Parathyroid adenoma (tissue), 2 donors: Measurements from ENCODE around the gene PRUNE2.

Experiments
- H2AFZ ChIP-seq: fragments of 300-600 bp; sonication (generic); one replicate; pipeline ENCODE4 v1.7.0; 2017; ENCODE audit warnings: antibody characterized with exemption, mild to moderate bottlenecking
- H3K27ac ChIP-seq: fragments of 300-600 bp; sonication (generic); one replicate; pipeline ENCODE4 v1.7.0; 2017
- H3K27me3 ChIP-seq: fragments of 300-600 bp; sonication (generic); one replicate; pipeline ENCODE4 v1.7.0; 2017; ENCODE audit warnings: low read length; ENCODE audit not compliant: control insufficient read depth, insufficient read depth
- H3K36me3 ChIP-seq: fragments of 300-600 bp; sonication (generic); one replicate; pipeline ENCODE4 v1.7.0; 2017; ENCODE audit warnings: low read length; ENCODE audit not compliant: control insufficient read depth, insufficient read depth
- H3K4me1 ChIP-seq: fragments of 300-600 bp; sonication (generic); one replicate; pipeline ENCODE4 v1.7.0; 2017; ENCODE audit warnings: control low read depth
- H3K4me2 ChIP-seq: fragments of 300-600 bp; sonication (generic); one replicate; pipeline ENCODE4 v1.7.0; 2017; ENCODE audit warnings: low read length
- H3K4me3 ChIP-seq: fragments of 300-600 bp; sonication (generic); one replicate; pipeline ENCODE4 v1.7.0; 2017; ENCODE audit warnings: low read depth, low read length
- H3K79me2 ChIP-seq: fragments of 300-600 bp; sonication (generic); one replicate; pipeline ENCODE4 v1.7.0; 2017; ENCODE audit warnings: control low read depth
- H3K9ac ChIP-seq: fragments of 300-600 bp; sonication (generic); one replicate; pipeline ENCODE4 v1.7.0; 2017; ENCODE audit warnings: mild to moderate bottlenecking
- H3K9me3 ChIP-seq: fragments of 300-600 bp; sonication (generic); one replicate; pipeline ENCODE4 v1.7.0; 2017; ENCODE audit warnings: low read length; ENCODE audit not compliant: control insufficient read depth
- CTCF ChIP-seq: fragments of 300-600 bp; sonication (generic); IDR thresholded peaks from one replicate; pipeline ENCODE4 v1.7.0; 2017; ENCODE audit warnings: antibody characterized with exemption, mild to moderate bottlenecking
- donor health status: primary hyperparathyroidism.

The PRUNE2 gene

GRCh38 chr9:76655121-76655541 is 250.8 kb downstream of the PRUNE2 start:
- Histone ChIP-seq H2AFZ (no peak overlapping the region), H3K4me3 (no peak overlapping the region), H3K79me2 (no peaks in the 10 kb centered on the region), H3K27ac (peak overlapping the region; percentile 84), H3K4me1 (peaks cover 28% of the 10 kb centered on the region), H3K27me3 (no peaks in the 10 kb centered on the region), H3K4me2 (no peak overlapping the region), H3K9ac (no peak overlapping the region), H3K9me3 (no peaks in the 10 kb centered on the region), H3K36me3 (no peaks in the 10 kb centered on the region)
- TF ChIP-seq CTCF: no peak

DNA sequence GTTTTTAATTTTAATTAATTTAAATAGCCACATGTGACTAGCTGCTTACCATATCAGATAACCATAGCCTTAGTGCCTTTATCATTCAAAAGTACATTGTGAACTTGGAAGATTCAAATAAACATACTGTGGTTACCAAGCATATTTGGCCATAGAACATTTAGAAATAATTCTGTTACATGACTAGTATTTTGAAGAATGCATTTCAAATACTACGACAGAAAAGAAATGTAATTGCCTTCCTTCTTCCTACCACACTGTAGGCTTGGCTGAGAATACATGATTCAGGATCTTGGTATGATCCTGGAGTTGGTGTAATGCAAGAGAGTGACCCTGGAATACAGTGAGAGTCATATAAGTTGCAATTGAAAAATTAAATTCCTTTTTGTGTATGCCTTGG is 251.3 kb downstream of the PRUNE2 start:
- Histone ChIP-seq H3K9me3 (no peaks in the 10 kb centered on the region), H3K4me3 (no peak overlapping the region), H3K36me3 (no peaks in the 10 kb centered on the region), H3K27me3 (no peaks in the 10 kb centered on the region), H3K27ac (peak overlapping the region; percentile 84), H3K4me2 (no peak overlapping the region), H3K9ac (no peak overlapping the region), H2AFZ (no peak overlapping the region), H3K79me2 (no peaks in the 10 kb centered on the region), H3K4me1 (peaks cover 28% of the 10 kb centered on the region)
- no peak for TF ChIP-seq CTCF

GRCh38 chr9:76654051-76654461 is 251.9 kb downstream of the PRUNE2 start:
- peak overlapping the region; percentile 1 for H3K4me3 ChIP-seq
- no peaks in the 10 kb centered on the region for H3K27me3 ChIP-seq
- H3K79me2 ChIP-seq: no peaks in the 10 kb centered on the region
- H3K27ac ChIP-seq: peak overlapping the region; percentile 84
- TF ChIP-seq CTCF: no peak
- H3K4me2 ChIP-seq: peak overlapping the region; percentile 24
- no peak overlapping the region for H2AFZ ChIP-seq
- H3K36me3 ChIP-seq: no peaks in the 10 kb centered on the region
- no peak overlapping the region for H3K9ac ChIP-seq
- H3K9me3 ChIP-seq: no peaks in the 10 kb centered on the region
- peaks cover 28% of the 10 kb centered on the region for H3K4me1 ChIP-seq

- H2AFZ ChIP-seq: no peak overlapping the region
- peak overlapping the region; percentile 84 for H3K27ac ChIP-seq
- peak overlapping the region; percentile 1 for H3K4me2 ChIP-seq
- H3K27me3 ChIP-seq: no peaks in the 10 kb centered on the region
- H3K4me1 ChIP-seq: peaks cover 21% of the 10 kb centered on the region
- no peaks in the 10 kb centered on the region for H3K79me2 ChIP-seq
- no peak for TF ChIP-seq CTCF
- H3K9ac ChIP-seq: no peak overlapping the region
- H3K4me3 ChIP-seq: no peak overlapping the region
- H3K36me3 ChIP-seq: no peaks in the 10 kb centered on the region
- H3K9me3 ChIP-seq: no peaks in the 10 kb centered on the region
These were observed 253.0 kb downstream of the PRUNE2 start for GRCh38 chr9:76652894-76653293.

DNA sequence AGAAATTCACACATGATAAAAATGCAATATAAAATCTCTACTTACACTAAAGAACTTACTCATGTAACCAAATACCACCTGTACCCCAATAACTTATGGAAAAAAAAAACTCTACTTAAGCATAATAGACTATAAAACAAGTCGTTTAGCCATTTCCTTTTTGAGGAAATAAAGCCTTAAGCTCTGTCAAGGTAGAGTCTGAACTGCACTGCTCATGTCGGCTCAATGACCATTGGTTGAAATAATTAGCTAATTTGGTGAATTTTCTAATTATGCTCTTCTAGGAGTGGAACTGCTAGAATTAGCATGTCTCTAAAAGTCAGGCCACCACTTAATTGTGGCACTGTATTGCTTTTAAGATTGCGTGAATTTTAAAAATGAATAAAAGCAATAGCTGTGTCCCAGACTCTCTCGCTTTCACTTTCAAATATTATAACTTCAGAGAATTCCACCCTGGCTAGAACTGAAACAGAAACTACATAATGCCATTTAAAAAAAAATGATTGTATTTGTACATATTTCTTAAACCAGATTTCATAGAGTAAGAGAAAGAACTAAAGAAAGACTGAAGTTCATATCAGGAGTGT is 254.7 kb downstream of the PRUNE2 start:
- Histone ChIP-seq H2AFZ (no peak overlapping the region), H3K36me3 (no peaks in the 10 kb centered on the region), H3K27me3 (no peaks in the 10 kb centered on the region), H3K4me3 (peak overlapping the region; percentile 3), H3K9me3 (no peaks in the 10 kb centered on the region), H3K9ac (no peak overlapping the region), H3K4me1 (peaks cover 20% of the 10 kb centered on the region), H3K79me2 (no peaks in the 10 kb centered on the region), H3K4me2 (peak overlapping the region; percentile 42), H3K27ac (peak overlapping the region; percentile 84)
- no peak for TF ChIP-seq CTCF
